ENCODE data around the gene BEST1. TPM values are rescaled to one million over a fixed set of nuclear protein-coding genes. Genes with fewer than 3 reads are reported as not detected.

BEST1 gene
- total and polyA plus RNA-seq, 2 of the 13 experiments (the other 11 are each of a cell fraction or from before 2014, with no cell fraction given): 0.09 to 0.65 TPM

DNA sequence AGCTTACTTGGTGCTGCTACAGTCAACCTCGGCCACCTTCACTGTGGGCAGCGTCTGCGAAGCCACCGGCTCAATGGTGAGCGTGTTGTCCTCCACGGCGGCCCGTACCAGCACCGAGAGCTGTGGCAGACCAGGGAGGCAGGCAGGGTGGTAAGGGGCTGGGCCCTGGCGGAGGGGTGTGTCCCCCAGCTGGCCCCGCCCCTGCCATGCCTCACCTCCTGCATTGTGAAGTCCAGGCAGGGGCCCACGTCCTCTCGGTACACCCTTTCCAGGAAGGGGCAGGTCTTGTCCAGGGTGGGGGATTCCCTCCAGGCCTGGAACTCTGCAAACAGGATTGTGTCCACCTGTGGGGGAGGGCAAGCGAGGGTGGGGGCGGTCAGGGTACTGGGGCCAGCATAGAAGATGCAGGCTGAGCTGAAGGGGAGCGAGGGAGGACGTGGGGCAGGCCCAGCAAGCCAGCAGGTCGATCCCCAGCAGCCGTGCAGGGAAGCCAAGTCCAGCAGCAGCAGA, 45.6 kb upstream of the BEST1 start (continued):
- no peak for TF ChIP-seq MLLT10 (CRISPR knock-in tag; IDR thresholded peaks at IDR 0.05)
- peak; percentile 94 for TF ChIP-seq ZNF451 (CRISPR knock-in tag; IDR thresholded peaks at IDR 0.05)
- TF ChIP-seq ZSCAN29 (CRISPR knock-in tag; conservative IDR thresholded peaks at IDR 0.05): 0 out of 2 replicates have a peak, but pooled peaks have one; percentile 48
- TF ChIP-seq ZNF660 (CRISPR knock-in tag; IDR thresholded peaks at IDR 0.05; ENCODE audit: borderline replicate concordance, low read depth): no peak
- peak; percentile 73; the same call in 1 of the 2 replicates for TF ChIP-seq SAP130 (CRISPR knock-in tag; IDR thresholded peaks at IDR 0.05; ENCODE audit: low read depth)
- peak; percentile 55; the same call in 1 of the 2 replicates for TF ChIP-seq NRL (CRISPR knock-in tag; IDR thresholded peaks at IDR 0.05; ENCODE audit: borderline replicate concordance)
- TF ChIP-seq, protein P1, sequence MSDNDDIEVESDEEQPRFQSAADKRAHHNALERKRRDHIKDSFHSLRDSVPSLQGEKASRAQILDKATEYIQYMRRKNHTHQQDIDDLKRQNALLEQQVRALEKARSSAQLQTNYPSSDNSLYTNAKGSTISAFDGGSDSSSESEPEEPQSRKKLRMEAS (IDR thresholded peaks at IDR 0.05): peak; percentile 74
- peak; percentile 87 for TF ChIP-seq ZFX (CRISPR knock-in tag; IDR thresholded peaks at IDR 0.05; ENCODE audit: low read depth)
- TF ChIP-seq SCMH1 (CRISPR knock-in tag; IDR thresholded peaks at IDR 0.05; ENCODE audit: borderline replicate concordance): no peak
- peak; percentile 32; the same call in 1 of the 2 replicates for TF ChIP-seq SIN3A (IDR thresholded peaks at IDR 0.05; ENCODE audit: borderline replicate concordance, low read depth, low read length)
- peak; percentile 75; the same call in 1 of the 2 replicates for TF ChIP-seq ZNF543 (CRISPR knock-in tag; IDR thresholded peaks at IDR 0.05)
- TF ChIP-seq, protein P2, sequence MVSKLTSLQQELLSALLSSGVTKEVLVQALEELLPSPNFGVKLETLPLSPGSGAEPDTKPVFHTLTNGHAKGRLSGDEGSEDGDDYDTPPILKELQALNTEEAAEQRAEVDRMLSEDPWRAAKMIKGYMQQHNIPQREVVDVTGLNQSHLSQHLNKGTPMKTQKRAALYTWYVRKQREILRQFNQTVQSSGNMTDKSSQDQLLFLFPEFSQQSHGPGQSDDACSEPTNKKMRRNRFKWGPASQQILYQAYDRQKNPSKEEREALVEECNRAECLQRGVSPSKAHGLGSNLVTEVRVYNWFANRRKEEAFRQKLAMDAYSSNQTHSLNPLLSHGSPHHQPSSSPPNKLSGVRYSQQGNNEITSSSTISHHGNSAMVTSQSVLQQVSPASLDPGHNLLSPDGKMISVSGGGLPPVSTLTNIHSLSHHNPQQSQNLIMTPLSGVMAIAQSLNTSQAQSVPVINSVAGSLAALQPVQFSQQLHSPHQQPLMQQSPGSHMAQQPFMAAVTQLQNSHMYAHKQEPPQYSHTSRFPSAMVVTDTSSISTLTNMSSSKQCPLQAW (CRISPR knock-in tag; IDR thresholded peaks at IDR 0.05): peak; percentile 70; the same call in 1 of the 2 replicates
- no peak for TF ChIP-seq HOXA3 (CRISPR knock-in tag; IDR thresholded peaks at IDR 0.05)
- TF ChIP-seq, protein P3, sequence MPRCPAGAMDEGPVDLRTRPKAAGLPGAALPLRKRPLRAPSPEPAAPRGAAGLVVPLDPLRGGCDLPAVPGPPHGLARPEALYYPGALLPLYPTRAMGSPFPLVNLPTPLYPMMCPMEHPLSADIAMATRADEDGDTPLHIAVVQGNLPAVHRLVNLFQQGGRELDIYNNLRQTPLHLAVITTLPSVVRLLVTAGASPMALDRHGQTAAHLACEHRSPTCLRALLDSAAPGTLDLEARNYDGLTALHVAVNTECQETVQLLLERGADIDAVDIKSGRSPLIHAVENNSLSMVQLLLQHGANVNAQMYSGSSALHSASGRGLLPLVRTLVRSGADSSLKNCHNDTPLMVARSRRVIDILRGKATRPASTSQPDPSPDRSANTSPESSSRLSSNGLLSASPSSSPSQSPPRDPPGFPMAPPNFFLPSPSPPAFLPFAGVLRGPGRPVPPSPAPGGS (CRISPR knock-in tag; IDR thresholded peaks at IDR 0.05): peak; percentile 66; the same call in 1 of the 2 replicates
- peak; percentile 18; the same call in 1 of the 2 replicates for TF ChIP-seq ZSCAN21 (CRISPR knock-in tag; IDR thresholded peaks at IDR 0.05; ENCODE audit: borderline replicate concordance)
- TF ChIP-seq NFYC (CRISPR knock-in tag; IDR thresholded peaks at IDR 0.05): no peak
- TF ChIP-seq AGO1 (IDR thresholded peaks at IDR 0.05; ENCODE audit: low read depth, low read length, poor library complexity, severe bottlenecking): no peak
